SU-DHL-6 (cell line): ENCODE results near the gene SMARCC2.

Source experiments
- CTCF ChIP-seq: fragments of 200-600 bp; sonication (generic); IDR thresholded peaks from one replicate; pipeline ENCODE4 v1.5.1; 2017; ENCODE audit warnings: antibody characterized with exemption, mild to moderate bottlenecking, low read length, moderate library complexity; ENCODE audit not compliant: insufficient read depth, poor library complexity, severe bottlenecking
- EZH2phosphoT487 ChIP-seq: fragments of 200-600 bp; sonication (generic), shearing (Covaris generic); conservative IDR thresholded peaks from 2 replicates; pipeline ENCODE4 v1.6.1; 2018; ENCODE audit warnings: mild to moderate bottlenecking, antibody characterized with exemption, low read length, moderate library complexity, mixed read lengths

GRCh38 chr12:56234746-56235436, 45.6 kb upstream of the SMARCC2 start:
- TF ChIP-seq CTCF (no peak), EZH2phosphoT487 (no peak)
